ENCODE data around the gene HNMT. TPM values are rescaled to one million over a fixed set of nuclear protein-coding genes. Genes with fewer than 3 reads are reported as not detected.

The HNMT gene
- total and polyA plus RNA-seq, 2 of the 13 experiments (the other 11 are each of a cell fraction or from before 2014, with no cell fraction given): 279 to 309 TPM

GRCh38 chr2:137992039-137992646 lies 27.9 kb downstream of the HNMT start (continued):
- TF ChIP-seq ZNF776 (CRISPR knock-in tag; IDR thresholded peaks at IDR 0.05): no peak
- TF ChIP-seq ATF7 (IDR thresholded peaks at IDR 0.05): no peak
- TF ChIP-seq ATF7 (CRISPR knock-in tag; IDR thresholded peaks at IDR 0.05): no peak
- no peak for TF ChIP-seq ZNF652 (CRISPR knock-in tag; IDR thresholded peaks at IDR 0.05; ENCODE audit: borderline replicate concordance, low read depth)
- no peak for TF ChIP-seq PITX1 (CRISPR knock-in tag; IDR thresholded peaks at IDR 0.05)
- peak; percentile 67; the same call in 1 of the 2 replicates for TF ChIP-seq CREBL2 (CRISPR knock-in tag; IDR thresholded peaks at IDR 0.05; ENCODE audit: borderline replicate concordance)
- no peak for TF ChIP-seq SUZ12 (IDR thresholded peaks at IDR 0.05; ENCODE audit: low read depth, low read length)
- no peak for TF ChIP-seq MYPOP (CRISPR knock-in tag; IDR thresholded peaks at IDR 0.05)
- no peak for TF ChIP-seq ZNF543 (CRISPR knock-in tag; IDR thresholded peaks at IDR 0.05)
- TF ChIP-seq TEAD3 (CRISPR knock-in tag; optimal IDR thresholded peaks at IDR 0.05; ENCODE audit: borderline replicate concordance): peak; percentile 31
- TF ChIP-seq ZNF510 (CRISPR knock-in tag; IDR thresholded peaks at IDR 0.05; ENCODE audit: low read depth): no peak
- no peak for TF ChIP-seq BCLAF1 (IDR thresholded peaks at IDR 0.05)
- no peak for TF ChIP-seq HNF4A (CRISPR knock-in tag; IDR thresholded peaks at IDR 0.05)
- TF ChIP-seq KLF16 (CRISPR knock-in tag; IDR thresholded peaks at IDR 0.05): no peak
- TF ChIP-seq MXI1 (IDR thresholded peaks at IDR 0.05; ENCODE audit: borderline replicate concordance, low read depth, low read length): no peak
- no peak for TF ChIP-seq ZBTB2 (CRISPR knock-in tag; IDR thresholded peaks at IDR 0.05; ENCODE audit: low read depth)
- no peak for TF ChIP-seq ZNF205 (CRISPR knock-in tag; IDR thresholded peaks at IDR 0.05)
- peak; percentile 1; the same call in 1 of the 2 replicates for TF ChIP-seq POLR2AphosphoS2 (IDR thresholded peaks at IDR 0.05; ENCODE audit: low read depth, low read length)
- TF ChIP-seq ZBTB21 (CRISPR knock-in tag; IDR thresholded peaks at IDR 0.05): no peak
- no peak for TF ChIP-seq ARID3A (IDR thresholded peaks at IDR 0.05; ENCODE audit: low read depth, low read length)
- TF ChIP-seq DMAP1 (CRISPR knock-in tag; IDR thresholded peaks at IDR 0.05): no peak
- TF ChIP-seq ZNF724P (CRISPR knock-in tag; IDR thresholded peaks at IDR 0.05; ENCODE audit: borderline replicate concordance): no peak; the same call in 1 of the 2 replicates
- TF ChIP-seq SMAD9 (CRISPR knock-in tag; IDR thresholded peaks at IDR 0.05): no peak
- no peak for TF ChIP-seq FOXK2 (IDR thresholded peaks at IDR 0.05)
- no peak for TF ChIP-seq ZNF432 (CRISPR knock-in tag; IDR thresholded peaks at IDR 0.05; ENCODE audit: borderline replicate concordance)

All from HepG2 (cell line).